ENCODE results near the gene ABI3BP.

GRCh38 chr3:100708989-100709841 lies 284.0 kb downstream of the ABI3BP start, which contains the start of gene TFG:
- TF ChIP-seq CTCF (IDR thresholded peaks at IDR 0.05; ENCODE audit: low read depth, low read length, missing input control) = no peak
- peak; percentile 74 for TF ChIP-seq MAX (IDR thresholded peaks at IDR 0.05)
- TF ChIP-seq YY1 (IDR thresholded peaks at IDR 0.05) = peak; percentile 93
- TF ChIP-seq REST (IDR thresholded peaks at IDR 0.05) = peak; percentile 68
